Hepatocyte (in vitro differentiated cells): ENCODE data around the gene EME1. TPM values are rescaled to one million over a fixed set of nuclear protein-coding genes. Genes with fewer than 3 reads are reported as not detected.

ENCODE experiments used
- DNase-seq: peaks from one replicate; pipeline ENCODE4 v3.0.0-alpha.2; 2016; ENCODE audit warnings: low spot score
- H2AFZ ChIP-seq: fragments of 200-600 bp; sonication (generic); 2 replicates; pipeline ENCODE4 v1.6.0; 2016; ENCODE audit warnings: antibody characterized with exemption, mild to moderate bottlenecking
- H3K27ac ChIP-seq: fragments of 200-600 bp; sonication (generic); 2 replicates; pipeline ENCODE4 v1.5.1; 2016; ENCODE audit warnings: mild to moderate bottlenecking
- H3K27me3 ChIP-seq: fragments of 200-600 bp; sonication (generic); 2 replicates; pipeline ENCODE4 v1.6.1; 2016
- H3K36me3 ChIP-seq: fragments of 200-600 bp; sonication (generic); replicated peaks from 2 replicates; pipeline ENCODE4 v1.5.1; 2016; ENCODE audit warnings: low read depth; ENCODE audit not compliant: insufficient read depth
- H3K4me1 ChIP-seq: fragments of 200-600 bp; sonication (generic); 2 replicates; pipeline ENCODE4 v1.5.1; 2016; ENCODE audit warnings: mild to moderate bottlenecking, moderate library complexity; ENCODE audit not compliant: insufficient read depth
- H3K4me2 ChIP-seq: fragments of 200-600 bp; sonication (generic); 2 replicates; pipeline ENCODE4 v1.6.0; 2016
- H3K4me3 ChIP-seq: fragments of 200-600 bp; sonication (generic); 2 replicates; pipeline ENCODE4 v1.5.1; 2016; ENCODE audit warnings: mild to moderate bottlenecking
- H3K79me2 ChIP-seq: fragments of 200-600 bp; sonication (generic); 2 replicates; pipeline ENCODE4 v1.6.0; 2017; ENCODE audit warnings: mild to moderate bottlenecking
- H3K9me2 ChIP-seq: fragments of 200-600 bp; sonication (generic); replicated peaks from 2 replicates; pipeline ENCODE4 v1.6.0; 2017; ENCODE audit warnings: mild to moderate bottlenecking; ENCODE audit not compliant: insufficient read depth
- H3K9me3 ChIP-seq: fragments of 200-600 bp; sonication (generic); 2 replicates; pipeline ENCODE4 v1.5.1; 2016; ENCODE audit warnings: low read depth, mild to moderate bottlenecking
- H4K20me1 ChIP-seq: fragments of 200-600 bp; sonication (generic); 2 replicates; pipeline ENCODE4 v1.6.0; 2016; ENCODE audit warnings: mild to moderate bottlenecking; ENCODE audit not compliant: insufficient read depth, poor library complexity, severe bottlenecking
- EZH2 ChIP-seq: fragments of 200-600 bp; sonication (generic); IDR thresholded peaks from 2 replicates; pipeline ENCODE4 v1.6.1; 2016; ENCODE audit warnings: antibody characterized with exemption, mild to moderate bottlenecking, borderline replicate concordance
- EZH2phosphoT487 ChIP-seq: fragments of 200-600 bp; sonication (generic); IDR thresholded peaks from one replicate; pipeline ENCODE4 v1.6.1; 2018; ENCODE audit warnings: antibody characterized with exemption, mild to moderate bottlenecking, low read depth, moderate library complexity; ENCODE audit not compliant: unreplicated experiment, severe bottlenecking
- WGBS: methylation state at CpG from one replicate; pipeline ENCODE4 v1.1.6; 2016; ENCODE audit warnings: low lambda C conversion rate; ENCODE audit errors: missing lambda C conversion rate; 5-methylcytosine and 5-hydroxymethylcytosine counted together
- polyA plus RNA-seq: library from polyadenylated mRNA; unstranded; fragments of >200 nt; fragmentation: Nextera tagmentation; extraction: Ambion mirVana; gene quantifications from 2 replicates; pipeline ENCODE4 v1.2.1, GENCODE V29; 2016
- total RNA-seq: library from RNA; depleted of rRNA; stranded (reverse); fragments of >200 nt; gene quantifications from 2 replicates; pipeline ENCODE4 v1.2.3, GENCODE V29; 2014
- TF ChIP-seq, protein P1 (sequence below): fragments of 200-600 bp; sonication (generic); IDR thresholded peaks from 2 replicates; pipeline ENCODE4 v1.5.1; 2016; ENCODE audit warnings: antibody characterized with exemption, mild to moderate bottlenecking; ENCODE audit not compliant: poor library complexity

The EME1 gene
- total and polyA plus RNA-seq, 2 experiments from 2014 or later, result 2.1 to 5.1 TPM

DNA sequence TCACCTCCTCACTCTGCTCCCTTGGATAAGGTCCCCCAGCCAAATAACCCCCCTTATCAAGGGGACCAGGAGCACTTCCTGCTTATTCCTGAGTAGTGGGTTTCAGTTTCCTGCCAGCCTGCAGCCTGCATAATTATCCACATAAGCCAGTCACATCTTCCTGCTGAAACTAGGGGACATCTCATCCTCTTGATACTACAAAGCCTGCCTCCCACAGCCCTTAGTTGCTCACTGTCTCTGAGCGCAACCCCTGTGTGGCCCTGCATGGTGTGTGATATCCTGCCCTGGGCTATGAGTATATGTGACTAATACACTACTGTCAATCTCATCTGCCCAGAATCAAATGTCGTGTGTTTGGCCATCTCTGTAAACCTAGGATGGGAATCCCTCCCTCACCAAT lies 35.1 kb upstream of the EME1 start:
- H3K27ac ChIP-seq, result no peak overlapping the region
- WGBS, result 89% methylated on average over 2 of the region's 2 CpGs

GRCh38 chr17:50338645-50339044 lies 34.4 kb upstream of the EME1 start:
- Histone ChIP-seq H3K4me2 (no peak overlapping the region), H3K27me3 (no peaks in the 10 kb centered on the region), H4K20me1 (no peaks in the 10 kb centered on the region), H3K36me3 (no peaks in the 10 kb centered on the region), H3K27ac (no peak overlapping the region), H2AFZ (no peak overlapping the region), H3K4me3 (no peak overlapping the region), H3K79me2 (no peaks in the 10 kb centered on the region), H3K9me2 (no peaks in the 10 kb centered on the region), H3K4me1 (no peaks in the 10 kb centered on the region), H3K9me3 (no peaks in the 10 kb centered on the region)
- no peak for DNase-seq
- TF ChIP-seq EZH2phosphoT487, result no peak
- TF ChIP-seq, protein P1, sequence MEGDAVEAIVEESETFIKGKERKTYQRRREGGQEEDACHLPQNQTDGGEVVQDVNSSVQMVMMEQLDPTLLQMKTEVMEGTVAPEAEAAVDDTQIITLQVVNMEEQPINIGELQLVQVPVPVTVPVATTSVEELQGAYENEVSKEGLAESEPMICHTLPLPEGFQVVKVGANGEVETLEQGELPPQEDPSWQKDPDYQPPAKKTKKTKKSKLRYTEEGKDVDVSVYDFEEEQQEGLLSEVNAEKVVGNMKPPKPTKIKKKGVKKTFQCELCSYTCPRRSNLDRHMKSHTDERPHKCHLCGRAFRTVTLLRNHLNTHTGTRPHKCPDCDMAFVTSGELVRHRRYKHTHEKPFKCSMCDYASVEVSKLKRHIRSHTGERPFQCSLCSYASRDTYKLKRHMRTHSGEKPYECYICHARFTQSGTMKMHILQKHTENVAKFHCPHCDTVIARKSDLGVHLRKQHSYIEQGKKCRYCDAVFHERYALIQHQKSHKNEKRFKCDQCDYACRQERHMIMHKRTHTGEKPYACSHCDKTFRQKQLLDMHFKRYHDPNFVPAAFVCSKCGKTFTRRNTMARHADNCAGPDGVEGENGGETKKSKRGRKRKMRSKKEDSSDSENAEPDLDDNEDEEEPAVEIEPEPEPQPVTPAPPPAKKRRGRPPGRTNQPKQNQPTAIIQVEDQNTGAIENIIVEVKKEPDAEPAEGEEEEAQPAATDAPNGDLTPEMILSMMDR, result no peak
- no peak for TF ChIP-seq EZH2

More for the DNA sequence above, 35.1 kb upstream of the EME1 start:
- no peaks in the 10 kb centered on the region for H3K4me1 ChIP-seq
- no peak overlapping the region for H3K4me3 ChIP-seq
- no peaks in the 10 kb centered on the region for H3K9me2 ChIP-seq
- H3K36me3 ChIP-seq, result no peaks in the 10 kb centered on the region
- no peaks in the 10 kb centered on the region for H3K9me3 ChIP-seq
- H3K4me2 ChIP-seq, result no peak overlapping the region
- H4K20me1 ChIP-seq, result no peaks in the 10 kb centered on the region
- no peaks in the 10 kb centered on the region for H3K27me3 ChIP-seq
- no peaks in the 10 kb centered on the region for H3K79me2 ChIP-seq
- H2AFZ ChIP-seq, result no peak overlapping the region
- DNase-seq, result no peak
- no peak for TF ChIP-seq EZH2phosphoT487
- TF ChIP-seq, protein P1, result no peak

DNA sequence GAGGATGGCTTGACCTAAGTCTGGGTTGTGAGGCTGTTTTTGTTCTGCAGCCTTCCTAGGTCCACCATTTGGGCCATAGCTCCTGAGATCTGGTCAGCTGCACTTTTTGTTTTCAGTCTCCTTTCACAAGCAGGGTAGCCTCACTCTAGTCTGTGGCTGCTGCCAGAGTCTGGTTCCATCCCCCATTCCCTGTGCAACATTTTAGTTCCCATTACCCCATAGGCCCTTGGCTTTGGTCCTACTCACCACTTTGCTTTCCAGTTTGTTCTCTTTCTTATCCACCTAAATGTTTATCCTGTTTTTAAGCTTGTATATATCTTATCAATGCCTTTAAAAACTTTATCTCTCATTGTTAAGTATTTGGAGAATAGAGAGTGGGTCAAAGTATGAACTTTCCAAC lies 33.6 kb upstream of the EME1 start:
- no peaks in the 10 kb centered on the region for H3K79me2 ChIP-seq
- no peaks in the 10 kb centered on the region for H4K20me1 ChIP-seq
- no peaks in the 10 kb centered on the region for H3K27me3 ChIP-seq
- no peaks in the 10 kb centered on the region for H3K4me1 ChIP-seq
- H2AFZ ChIP-seq, result no peak overlapping the region
- H3K9me2 ChIP-seq, result no peaks in the 10 kb centered on the region
- no peak for TF ChIP-seq EZH2
- TF ChIP-seq EZH2phosphoT487, result no peak
- TF ChIP-seq, protein P1, result no peak
- no peaks in the 10 kb centered on the region for H3K36me3 ChIP-seq
- no peak overlapping the region for H3K4me3 ChIP-seq
- H3K9me3 ChIP-seq, result no peaks in the 10 kb centered on the region
- no peak overlapping the region for H3K4me2 ChIP-seq
- no peak for DNase-seq
- no peak overlapping the region for H3K27ac ChIP-seq

DNA sequence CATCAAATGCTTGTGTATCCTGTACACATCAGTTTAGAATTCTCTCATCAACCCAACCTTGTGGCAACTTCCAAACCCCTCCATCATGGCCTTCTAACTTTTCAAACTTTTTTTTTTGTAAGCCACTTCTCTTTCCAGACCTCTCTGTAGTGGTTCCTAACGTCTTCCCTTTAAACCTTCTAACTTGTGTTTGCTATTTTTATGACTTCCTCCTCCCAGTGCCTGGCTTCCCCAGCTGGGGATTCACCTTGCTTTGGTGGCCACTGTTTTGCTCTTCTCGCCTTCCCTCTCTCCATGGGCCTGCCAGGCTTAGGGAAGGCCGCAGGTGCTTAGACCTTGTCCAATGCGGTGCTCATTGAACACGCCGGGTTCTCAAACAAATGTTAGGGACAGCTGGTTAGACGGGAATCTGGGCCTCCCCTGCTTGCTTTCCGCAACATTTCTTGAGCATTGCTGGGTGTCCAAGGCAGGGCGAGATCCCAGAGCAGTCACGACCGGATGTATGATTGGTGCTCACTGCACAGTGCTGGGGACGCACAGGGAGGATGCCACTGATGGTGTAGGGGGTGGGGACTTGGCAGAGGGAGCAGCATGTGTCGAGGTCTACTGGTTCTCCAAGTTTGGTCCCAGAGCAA lies 28.2 kb upstream of the EME1 start:
- no peak overlapping the region for H3K27ac ChIP-seq
- 78% methylated on average over 13 of the region's 13 CpGs for whole genome bisulfite sequencing
- H3K4me1 ChIP-seq, result peaks cover 20% of the 10 kb centered on the region
- H3K9me2 ChIP-seq, result no peaks in the 10 kb centered on the region
- H3K36me3 ChIP-seq, result no peaks in the 10 kb centered on the region
- H2AFZ ChIP-seq, result no peak overlapping the region
- no peak for DNase-seq
- H3K4me2 ChIP-seq, result peak overlapping the region; percentile 100
- H3K4me3 ChIP-seq, result no peak overlapping the region
- no peaks in the 10 kb centered on the region for H4K20me1 ChIP-seq
- no peaks in the 10 kb centered on the region for H3K9me3 ChIP-seq
- H3K27me3 ChIP-seq, result no peaks in the 10 kb centered on the region
- no peak for TF ChIP-seq EZH2phosphoT487
- no peak for TF ChIP-seq EZH2
- TF ChIP-seq, protein P1, result no peak
- H3K79me2 ChIP-seq, result peaks cover 31% of the 10 kb centered on the region
